IMR-90 (cell line): Measurements from ENCODE around the gene SLC66A2.

Experiments used
- CHD1 ChIP-seq: IDR thresholded peaks from 2 replicates; pipeline ENCODE4 v1.6.1; 2012; ENCODE audit warnings: low read depth, low read length, improper control_type of control experiment
- TF ChIP-seq, protein P1 (sequence below): conservative IDR thresholded peaks from 2 replicates; pipeline ENCODE4 v1.5.1; 2012; ENCODE audit warnings: mild to moderate bottlenecking, low read depth, low read length, improper control_type of control experiment

DNA sequence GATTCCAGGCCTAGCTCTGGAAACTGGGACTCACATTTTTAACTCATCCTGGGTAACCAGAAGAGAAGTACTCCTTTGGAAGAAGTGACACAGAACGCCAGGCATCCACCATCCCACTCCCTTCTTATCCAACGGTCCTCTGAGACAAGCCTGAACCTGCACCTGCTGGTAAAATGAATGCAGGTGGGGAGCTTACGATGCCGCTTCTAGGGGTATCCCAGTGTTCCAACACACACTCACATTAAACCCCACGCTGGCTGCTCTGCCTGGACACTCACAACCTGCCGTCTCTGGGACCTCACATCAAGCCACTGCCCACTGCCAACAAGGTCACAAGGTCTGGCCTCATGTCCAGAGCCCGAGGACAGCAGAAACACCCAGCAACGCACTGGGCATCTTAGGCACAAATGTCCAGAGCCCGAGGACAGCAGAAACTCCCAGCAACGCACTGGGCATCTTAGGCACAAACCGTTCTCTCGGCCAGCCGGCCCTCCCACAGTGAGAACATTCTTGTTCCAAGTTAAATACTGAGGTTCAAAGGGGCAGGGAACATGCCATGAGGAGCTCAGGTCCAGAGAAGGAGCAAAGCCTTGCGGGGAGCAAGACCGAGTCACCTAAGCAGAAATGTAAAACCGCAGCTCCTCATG is 9.9 kb downstream of the SLC66A2 start:
- TF ChIP-seq, protein P1, sequence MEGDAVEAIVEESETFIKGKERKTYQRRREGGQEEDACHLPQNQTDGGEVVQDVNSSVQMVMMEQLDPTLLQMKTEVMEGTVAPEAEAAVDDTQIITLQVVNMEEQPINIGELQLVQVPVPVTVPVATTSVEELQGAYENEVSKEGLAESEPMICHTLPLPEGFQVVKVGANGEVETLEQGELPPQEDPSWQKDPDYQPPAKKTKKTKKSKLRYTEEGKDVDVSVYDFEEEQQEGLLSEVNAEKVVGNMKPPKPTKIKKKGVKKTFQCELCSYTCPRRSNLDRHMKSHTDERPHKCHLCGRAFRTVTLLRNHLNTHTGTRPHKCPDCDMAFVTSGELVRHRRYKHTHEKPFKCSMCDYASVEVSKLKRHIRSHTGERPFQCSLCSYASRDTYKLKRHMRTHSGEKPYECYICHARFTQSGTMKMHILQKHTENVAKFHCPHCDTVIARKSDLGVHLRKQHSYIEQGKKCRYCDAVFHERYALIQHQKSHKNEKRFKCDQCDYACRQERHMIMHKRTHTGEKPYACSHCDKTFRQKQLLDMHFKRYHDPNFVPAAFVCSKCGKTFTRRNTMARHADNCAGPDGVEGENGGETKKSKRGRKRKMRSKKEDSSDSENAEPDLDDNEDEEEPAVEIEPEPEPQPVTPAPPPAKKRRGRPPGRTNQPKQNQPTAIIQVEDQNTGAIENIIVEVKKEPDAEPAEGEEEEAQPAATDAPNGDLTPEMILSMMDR, result no peak
- TF ChIP-seq CHD1, result no peak
